Effector CD8-positive, alpha-beta T cell (primary cell): ENCODE results near the gene EMX1.

Experiments
- DNase-seq: peaks from one replicate; lab custom pipeline; 2025; lab: John Stamatoyannopoulos, UW

The EMX1 gene

DNA sequence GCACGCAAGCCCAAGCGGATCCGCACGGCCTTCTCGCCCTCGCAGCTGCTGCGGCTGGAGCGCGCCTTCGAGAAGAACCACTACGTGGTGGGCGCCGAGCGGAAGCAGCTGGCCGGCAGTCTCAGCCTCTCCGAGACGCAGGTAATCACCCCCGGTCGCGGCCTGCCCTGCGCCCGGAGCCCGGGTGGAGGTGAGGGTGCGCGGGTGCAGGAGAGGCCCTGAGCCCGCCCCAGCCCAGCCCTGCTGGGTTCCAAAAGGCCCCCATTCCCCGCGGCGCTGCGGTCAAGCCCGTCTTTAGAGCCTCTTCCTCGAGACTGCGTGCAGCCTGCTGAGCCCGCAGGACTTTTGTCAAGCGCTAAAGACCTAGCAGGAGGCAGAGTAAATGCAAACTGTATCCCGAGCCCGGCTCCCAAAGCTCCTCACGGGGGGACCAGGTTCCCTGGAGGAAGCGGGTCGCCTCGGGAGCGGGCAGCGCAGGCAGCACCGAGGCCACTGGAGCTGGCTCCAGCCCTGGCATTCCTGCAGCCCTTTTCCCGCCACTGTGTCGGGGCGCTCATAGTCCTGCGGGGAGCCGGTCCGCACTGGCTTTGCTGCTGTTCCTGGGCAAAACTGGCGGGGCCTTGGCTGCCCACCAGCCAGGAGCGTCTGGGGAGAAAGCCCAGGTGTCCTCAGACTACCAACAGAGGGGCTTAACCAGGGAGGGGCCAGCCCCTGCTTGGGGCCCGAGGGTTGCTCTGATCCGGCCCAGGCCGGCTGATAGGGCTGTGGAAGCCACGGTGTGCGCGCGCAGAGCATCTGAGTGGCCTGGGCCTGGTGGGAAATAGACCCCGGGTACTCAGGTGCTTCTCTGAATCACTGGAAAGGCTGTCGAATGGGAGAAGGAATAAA, 7.3 kb downstream of the EMX1 start:
- DNase-seq, result no peak

DNA sequence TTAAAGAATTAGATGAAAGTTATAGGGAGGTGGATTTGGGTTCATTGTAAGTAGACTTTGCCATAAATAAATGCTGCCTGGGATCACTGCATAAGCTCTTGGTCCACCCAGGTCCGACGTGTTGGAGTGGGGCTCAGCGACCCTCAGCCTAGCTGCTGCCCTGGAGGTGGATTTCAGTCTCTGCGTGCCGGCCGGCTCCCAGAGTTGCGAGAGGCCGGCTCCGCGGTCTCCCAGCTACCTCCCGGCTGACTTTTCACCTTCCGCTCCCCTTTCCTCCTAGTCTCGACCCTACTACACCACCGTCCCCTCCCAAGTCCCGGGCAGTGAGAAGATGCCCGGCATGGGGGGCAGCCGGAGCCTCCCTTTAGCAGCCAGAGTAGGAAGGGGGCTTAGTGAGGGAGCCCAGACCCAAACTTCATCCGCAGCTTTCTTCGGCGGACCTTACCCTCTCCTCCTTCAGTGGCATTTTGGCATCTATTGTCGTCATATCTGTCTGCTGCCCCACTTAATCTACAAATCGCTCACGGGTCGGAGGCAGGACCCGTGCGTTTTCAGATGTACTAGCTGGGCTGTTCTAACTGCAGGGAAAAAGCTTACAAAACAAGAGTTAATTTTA, 8.1 kb downstream of the EMX1 start:
- DNase-seq, result no peak

DNA sequence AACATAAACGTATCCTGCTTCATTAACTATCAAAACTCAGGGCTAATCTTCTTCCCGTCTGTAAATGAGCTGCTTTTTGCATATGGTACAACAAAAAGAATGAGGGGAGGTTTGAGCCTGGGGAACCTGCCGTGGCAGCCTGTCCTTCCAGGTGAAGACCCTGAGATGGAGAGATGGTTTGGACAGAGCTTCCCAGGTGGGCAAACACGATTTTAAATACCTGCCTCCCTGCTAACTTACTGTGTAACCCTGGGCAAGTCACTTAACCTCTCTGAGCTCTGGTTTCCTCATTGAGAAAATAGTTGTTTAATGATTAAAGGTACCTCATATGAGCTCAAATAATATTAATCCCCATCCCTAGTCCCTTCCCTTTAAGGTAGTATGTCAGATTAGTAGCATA, 9.0 kb downstream of the EMX1 start:
- no peak for DNase-seq

DNA sequence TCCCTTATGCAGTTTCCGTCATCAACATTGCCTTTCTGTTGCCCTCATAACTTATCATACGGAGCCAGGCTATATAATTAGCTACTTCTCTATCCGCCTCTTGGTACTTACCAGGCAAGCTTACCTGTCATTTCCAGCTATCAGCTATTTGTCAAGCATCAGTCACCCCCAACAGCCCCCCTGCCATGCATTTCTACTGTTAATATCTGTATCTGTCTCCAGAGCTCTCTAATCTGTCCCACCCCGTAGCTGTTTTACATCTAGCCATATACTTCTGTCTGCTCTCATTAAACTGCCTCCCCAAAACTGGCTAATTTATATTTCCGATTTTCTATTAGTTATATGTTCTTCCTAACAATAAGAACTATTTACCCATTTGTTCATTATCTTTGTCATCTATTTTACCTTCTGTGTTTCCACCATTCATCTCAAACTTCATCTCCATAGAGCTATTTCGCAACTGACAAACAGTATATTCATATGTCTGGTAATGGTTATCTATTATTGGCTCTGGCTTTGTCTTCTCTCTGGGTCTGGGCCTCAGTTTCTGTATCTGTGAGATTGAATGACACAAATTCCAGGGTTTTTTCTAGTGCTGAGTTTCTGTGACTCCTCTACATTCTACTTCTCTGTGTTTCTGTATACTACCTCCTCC, 9.6 kb downstream of the EMX1 start:
- DNase-seq, result no peak

DNA sequence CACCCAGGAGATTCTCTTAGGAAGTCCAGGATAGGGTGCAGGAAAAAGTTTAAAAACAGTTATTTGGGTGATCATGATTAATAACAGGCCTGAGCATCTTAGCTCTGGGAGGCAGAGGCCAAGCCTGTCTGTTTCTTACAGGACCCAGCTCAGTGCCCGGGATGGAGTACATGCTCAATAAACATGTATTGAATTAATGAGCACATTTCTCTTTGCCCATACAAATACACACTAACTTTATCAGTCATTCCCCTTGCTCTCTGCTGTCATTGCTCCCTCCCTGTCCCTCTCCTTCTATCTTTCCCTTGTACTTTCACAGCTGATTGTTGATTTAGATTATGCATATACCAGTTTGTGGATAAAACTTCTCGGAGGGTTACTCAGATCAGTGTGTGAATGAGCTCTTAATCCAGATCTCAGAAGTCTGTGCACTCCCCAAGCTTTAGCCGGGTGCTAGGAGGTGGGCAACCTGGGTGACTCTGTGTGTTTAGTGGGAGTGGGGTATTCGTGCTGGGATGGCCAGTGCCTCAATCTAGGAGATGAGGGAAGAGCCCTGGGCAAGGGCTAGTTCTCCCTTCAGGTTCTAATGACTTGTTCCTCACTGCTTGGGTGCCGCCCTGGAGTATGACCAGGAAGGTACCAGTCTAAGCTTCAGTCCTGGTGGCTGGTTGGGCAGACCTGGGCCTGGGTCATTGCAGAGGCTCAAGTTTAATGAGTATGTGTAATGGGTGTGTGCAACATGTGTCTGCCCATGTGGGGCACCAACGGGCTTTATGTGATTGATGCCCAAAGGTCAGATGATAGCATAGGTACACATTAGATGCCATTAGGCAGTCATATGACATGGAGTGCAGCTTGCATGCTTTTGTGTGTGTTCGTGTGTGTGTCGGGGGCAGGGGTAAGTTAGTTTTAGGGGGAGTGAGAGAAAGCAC, 10.6 kb downstream of the EMX1 start:
- no peak for DNase-seq

DNA sequence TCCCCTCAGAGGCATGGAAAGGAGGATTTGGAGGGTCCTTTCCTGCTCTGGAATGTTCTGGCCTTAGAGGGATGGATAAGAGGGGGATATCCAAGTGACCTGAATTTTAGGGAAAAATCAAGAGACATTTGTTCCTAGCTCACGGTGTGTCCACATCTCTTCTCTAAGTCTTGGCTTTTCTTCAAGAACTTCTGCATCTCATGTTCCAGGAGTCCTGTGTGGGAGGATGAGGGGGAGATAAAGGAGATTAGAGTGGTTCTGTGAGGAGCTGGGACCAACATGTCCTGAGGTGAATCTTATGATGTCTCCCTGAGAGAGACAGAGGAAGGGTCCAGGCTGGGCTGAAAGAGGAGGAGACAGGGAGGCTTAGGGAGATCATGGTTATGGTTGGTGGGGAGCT, 11.7 kb downstream of the EMX1 start:
- no peak for DNase-seq

DNA sequence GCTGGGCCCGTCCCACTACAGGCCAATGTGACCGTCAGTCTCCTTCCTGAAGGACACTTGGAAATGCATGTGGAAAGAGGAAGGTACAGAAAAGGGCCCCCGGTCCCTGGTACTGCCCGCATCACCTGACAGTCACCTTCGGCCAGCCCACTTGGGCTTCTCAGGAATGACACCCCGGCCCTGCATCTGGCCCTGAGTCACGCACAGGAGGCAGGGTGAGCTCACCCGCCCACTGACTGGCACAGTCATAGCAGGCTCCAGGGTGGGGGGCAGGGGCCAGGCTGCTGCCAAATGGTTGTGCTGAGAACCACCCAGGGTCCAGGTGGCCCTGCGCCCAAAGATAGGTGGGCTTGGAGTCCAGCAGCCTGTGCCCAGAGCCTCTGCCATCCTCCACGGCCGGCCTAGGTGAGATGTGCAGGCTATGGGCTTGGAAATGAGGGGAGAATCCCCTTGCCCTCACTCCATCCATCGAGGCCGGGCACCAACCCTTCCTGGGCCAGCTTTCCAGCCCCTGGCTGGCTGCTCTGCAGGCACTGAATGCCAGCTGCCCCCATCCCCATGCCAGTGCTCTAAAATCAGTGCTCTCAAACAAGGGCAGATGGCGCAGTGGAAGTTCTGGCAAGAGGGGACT, 14.1 kb downstream of the EMX1 start:
- DNase-seq, result no peak

DNA sequence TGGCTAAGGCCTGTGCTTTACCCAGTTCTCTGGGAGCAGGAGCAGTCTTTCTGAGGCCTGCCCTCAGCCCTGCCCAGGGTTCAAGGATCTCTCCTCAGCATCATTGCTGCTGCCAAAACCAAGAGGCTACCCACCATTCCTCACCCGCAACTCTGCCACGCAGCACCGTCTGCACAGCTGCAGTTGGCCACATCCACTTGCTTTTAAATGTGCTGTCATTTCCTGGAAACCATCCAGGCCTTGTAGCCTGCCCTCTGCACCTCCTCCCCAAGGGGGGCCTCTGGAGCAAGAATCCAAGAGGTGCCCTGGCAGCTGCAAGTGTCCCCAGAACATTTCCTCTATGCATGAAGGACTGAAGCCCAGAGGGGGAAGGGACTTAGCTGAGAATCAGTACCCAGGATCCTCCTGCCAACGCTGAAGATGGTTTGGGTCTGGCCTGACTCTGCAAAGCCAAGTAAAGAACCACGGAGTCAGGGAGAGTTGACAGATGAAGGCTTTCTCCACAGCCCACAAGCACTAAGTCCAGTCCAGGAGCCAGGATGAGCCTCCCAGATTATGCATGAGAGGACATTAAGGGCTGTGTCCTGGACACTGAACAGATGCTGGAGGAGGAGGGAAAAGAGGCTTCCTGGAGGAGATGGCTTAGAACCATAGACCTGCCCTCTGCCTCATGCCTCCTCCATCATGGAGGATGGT, 14.9 kb downstream of the EMX1 start:
- DNase-seq, result no peak

DNA sequence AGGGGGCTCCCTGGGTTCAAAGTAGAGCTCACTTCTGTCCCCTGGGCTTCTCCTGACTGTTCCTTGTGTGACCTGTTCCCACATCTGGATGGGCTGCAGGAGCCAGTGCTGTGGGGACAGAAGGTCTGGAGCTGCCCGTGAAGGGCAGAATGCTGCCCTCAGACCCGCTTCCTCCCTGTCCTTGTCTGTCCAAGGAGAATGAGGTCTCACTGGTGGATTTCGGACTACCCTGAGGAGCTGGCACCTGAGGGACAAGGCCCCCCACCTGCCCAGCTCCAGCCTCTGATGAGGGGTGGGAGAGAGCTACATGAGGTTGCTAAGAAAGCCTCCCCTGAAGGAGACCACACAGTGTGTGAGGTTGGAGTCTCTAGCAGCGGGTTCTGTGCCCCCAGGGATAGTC, 15.5 kb downstream of the EMX1 start:
- no peak for DNase-seq

DNA sequence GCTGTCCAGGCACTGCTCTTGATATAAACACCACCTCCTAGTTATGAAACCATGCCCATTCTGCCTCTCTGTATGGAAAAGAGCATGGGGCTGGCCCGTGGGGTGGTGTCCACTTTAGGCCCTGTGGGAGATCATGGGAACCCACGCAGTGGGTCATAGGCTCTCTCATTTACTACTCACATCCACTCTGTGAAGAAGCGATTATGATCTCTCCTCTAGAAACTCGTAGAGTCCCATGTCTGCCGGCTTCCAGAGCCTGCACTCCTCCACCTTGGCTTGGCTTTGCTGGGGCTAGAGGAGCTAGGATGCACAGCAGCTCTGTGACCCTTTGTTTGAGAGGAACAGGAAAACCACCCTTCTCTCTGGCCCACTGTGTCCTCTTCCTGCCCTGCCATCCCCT, 15.9 kb downstream of the EMX1 start:
- DNase-seq, result no peak

DNA sequence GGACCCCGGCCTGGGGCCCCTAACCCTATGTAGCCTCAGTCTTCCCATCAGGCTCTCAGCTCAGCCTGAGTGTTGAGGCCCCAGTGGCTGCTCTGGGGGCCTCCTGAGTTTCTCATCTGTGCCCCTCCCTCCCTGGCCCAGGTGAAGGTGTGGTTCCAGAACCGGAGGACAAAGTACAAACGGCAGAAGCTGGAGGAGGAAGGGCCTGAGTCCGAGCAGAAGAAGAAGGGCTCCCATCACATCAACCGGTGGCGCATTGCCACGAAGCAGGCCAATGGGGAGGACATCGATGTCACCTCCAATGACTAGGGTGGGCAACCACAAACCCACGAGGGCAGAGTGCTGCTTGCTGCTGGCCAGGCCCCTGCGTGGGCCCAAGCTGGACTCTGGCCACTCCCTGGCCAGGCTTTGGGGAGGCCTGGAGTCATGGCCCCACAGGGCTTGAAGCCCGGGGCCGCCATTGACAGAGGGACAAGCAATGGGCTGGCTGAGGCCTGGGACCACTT, 16.4 kb downstream of the EMX1 start:
- DNase-seq, result no peak

DNA sequence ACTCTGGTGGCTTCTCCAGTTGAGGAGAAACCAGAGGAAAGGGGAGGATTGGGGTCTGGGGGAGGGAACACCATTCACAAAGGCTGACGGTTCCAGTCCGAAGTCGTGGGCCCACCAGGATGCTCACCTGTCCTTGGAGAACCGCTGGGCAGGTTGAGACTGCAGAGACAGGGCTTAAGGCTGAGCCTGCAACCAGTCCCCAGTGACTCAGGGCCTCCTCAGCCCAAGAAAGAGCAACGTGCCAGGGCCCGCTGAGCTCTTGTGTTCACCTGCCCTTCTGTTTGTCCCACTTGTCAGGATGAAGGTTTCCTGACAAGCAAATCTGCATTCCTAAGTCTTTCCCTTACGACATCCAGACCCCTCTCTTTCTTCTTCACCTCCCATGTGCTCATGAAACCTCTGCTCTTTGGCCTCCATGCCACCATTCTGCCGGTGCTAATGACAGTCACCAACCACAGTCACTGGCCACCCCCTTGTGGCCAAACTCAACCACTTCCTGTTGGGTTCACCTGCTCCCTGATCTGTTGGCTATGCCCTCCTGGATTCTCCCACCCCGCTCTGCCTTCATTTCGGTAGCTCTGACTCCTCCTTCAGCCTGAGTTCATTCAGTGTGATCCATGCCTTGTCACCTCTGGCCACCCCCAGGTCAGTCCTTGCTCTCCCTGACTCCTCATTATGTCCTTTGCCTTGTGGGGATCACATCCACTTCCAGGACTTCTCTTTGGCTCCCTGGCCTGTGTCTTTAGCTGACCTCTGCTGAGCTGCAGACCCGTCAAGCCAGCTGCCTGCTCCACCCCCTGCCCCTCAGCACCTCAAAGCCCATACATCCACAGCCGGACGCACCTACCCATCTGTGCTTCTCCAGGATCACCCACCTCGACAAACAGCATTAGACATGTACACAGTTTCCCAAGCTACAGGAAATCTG, 17.6 kb downstream of the EMX1 start:
- DNase-seq, result no peak

DNA sequence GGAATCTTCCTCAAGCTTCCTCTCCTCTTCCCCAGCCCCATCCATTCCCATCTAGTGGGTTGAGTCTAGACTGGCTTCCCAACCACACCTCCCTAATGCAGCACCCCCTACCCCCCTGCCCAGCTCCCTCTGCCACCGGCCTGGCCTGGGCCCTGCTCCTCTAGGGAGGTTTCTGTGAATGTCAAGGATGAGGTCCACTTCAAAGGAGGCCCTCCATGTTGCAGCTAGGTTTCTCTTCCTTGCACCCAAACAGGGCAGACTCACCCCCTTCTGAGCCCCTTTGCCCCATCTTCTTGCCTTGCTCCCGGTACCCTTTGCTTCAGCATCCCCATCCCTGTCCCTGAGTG, 18.3 kb downstream of the EMX1 start:
- no peak for DNase-seq

DNA sequence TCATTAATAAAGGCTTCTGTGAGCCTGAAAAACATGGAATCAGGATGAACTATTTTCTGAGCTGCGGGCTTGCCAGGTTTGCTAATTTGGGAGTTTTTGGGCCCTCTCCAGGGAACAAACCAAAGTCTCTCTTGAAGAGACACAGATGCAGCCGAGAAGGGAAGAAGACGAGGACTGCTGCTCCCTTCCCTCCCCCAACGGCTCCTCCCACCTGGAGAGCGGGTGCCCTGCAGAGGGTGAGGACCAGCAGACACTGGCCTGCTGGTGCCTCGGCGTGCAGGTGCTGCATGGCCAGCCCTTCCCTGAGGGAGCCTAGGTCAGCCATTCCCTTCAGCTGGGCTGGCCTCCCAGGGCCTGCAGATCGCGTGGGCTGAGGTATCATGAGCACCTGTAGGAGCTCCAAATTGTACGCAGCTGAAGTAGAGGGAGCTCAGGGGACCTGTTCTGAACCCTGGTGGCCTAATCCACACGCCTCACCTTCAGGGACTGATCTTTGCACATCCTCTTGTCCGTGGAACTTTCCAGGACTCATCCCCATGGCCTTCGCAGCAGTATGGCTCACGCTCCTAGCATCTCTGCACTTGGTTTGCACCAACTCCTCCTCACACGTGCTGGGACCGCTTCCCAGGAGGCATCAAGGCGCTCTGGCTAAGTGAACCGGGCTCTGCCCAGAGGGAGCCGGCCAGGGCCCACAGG, 19.5 kb downstream of the EMX1 start:
- no peak for DNase-seq

DNA sequence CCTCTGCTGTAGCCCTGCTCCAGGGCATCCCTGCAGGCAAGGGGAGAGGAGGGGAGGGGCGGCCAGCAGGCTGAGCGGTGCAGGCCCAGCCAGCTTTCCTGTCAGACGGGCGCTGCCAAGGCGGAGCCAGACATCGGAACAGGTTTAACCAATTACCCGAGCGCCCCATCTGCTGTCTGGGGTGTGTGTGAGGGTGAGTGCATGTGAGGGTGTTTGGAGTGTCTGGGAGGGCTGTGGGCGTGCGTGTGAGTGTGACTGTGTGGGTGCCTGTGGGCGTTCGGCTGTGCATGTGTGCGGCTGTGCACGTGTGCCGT, 20.0 kb downstream of the EMX1 start:
- DNase-seq, result no peak

DNA sequence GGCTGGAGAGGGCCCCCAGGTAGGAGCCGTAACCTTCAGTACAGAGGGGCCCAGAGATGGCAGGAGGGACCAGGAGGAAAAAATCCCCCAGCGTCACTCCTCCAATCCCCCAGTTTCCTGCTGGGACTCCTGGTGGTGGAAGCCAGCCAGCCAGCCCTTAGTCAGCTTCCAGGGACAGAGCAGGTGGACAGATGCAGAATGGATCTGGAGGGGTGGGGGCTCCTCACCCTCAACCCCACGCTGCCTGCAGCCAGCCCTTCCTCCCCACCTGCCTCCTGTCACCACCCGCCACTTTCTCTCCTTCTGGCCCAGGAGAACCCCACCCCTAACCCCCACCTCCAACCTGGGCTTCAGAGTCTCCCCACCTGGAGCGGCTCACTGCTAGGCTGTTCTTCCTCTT, 21.1 kb downstream of the EMX1 start:
- no peak for DNase-seq

DNA sequence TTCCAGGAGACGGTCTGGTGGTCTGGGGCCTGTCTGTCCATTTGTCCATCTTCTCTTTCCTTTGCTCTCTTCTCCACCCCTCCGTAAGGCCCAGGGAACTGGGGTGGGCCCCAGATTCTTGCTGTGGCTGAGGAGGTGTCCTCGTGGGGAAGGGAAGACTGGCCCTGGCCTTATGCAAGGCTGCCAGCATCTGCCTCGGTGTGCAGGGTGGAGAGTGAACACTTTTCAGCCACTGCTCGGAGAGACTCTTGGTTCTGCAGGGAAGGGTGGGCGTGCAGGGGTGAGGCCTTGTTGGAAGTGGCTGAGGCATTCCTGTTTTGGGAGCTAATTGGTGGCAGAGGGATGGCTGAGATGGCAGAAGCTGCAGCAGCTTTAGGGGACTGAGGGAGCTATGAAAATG, 23.0 kb downstream of the EMX1 start:
- DNase-seq, result no peak

DNA sequence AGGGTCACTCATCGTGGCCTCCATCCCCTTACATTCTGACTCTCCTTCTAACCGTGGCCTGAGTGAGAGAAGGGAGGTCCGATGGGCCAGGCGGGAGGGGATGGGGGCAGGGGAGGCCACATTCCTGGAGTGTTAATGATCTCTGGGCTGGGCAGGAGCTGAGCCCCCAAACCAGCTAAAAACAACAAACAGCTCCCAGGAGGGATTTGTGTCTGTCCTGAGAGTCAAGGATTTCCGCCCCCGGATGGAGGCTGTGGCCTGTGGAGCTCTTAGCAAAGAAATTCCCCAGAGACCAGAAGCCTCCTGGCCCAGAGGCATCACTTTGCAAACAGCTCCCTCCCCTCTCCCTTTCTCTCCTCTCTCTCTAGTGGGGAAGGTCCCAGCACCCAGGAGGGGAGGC, 23.5 kb downstream of the EMX1 start:
- DNase-seq, result no peak

DNA sequence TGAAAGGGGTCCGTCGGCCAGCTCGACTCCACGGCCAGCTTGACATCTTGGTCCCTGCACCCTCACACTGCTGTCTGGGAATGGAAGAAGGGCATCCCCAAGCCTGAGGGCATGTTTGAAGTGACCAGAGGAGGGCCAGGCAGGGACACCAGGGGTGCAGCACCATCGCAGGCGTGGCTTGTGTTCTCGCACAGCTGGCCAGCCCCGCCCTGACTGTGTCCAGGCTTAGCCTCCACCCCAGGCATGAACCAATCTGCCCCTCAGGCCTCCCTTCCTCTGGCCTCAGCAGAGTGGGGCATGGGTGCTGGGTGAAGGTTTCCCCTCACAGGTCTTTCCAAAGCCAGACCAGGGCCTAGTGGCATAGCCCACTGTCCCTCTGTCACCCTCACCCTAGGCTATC, 25.0 kb downstream of the EMX1 start:
- DNase-seq, result no peak
